Coronary artery (tissue), 2 donors: ENCODE measurements around the gene YTHDC1.
A peak's percentile ranks its signal among the peaks of the same experiment; 100 is the strongest.
"Not testable (repeated sequence)": the region's sequence is repeated elsewhere in the genome, so short reads cannot be mapped to it uniquely, and the experiment has no call there.

ENCODE experiments used
- DNase-seq: peaks from one replicate; pipeline ENCODE4 v3.0.0-alpha.2; 2017; ENCODE audit warnings: low spot score
- H3K27ac ChIP-seq, 2 donors: fragments of 200-600 bp; sonication (generic); one replicate each; pipeline ENCODE4 v1.5.1; 2016 to 2019
- H3K4me3 ChIP-seq: fragments of 200-600 bp; sonication (generic); 2 replicates; pipeline ENCODE4 v1.5.1; 2016; ENCODE audit warnings: mild to moderate bottlenecking, moderate library complexity
- TF ChIP-seq, protein P1 (sequence below): fragments of 200-600 bp; sonication (generic); IDR thresholded peaks from one replicate; pipeline ENCODE4 v1.5.1; 2019; ENCODE audit warnings: antibody characterized with exemption

Gene YTHDC1

DNA sequence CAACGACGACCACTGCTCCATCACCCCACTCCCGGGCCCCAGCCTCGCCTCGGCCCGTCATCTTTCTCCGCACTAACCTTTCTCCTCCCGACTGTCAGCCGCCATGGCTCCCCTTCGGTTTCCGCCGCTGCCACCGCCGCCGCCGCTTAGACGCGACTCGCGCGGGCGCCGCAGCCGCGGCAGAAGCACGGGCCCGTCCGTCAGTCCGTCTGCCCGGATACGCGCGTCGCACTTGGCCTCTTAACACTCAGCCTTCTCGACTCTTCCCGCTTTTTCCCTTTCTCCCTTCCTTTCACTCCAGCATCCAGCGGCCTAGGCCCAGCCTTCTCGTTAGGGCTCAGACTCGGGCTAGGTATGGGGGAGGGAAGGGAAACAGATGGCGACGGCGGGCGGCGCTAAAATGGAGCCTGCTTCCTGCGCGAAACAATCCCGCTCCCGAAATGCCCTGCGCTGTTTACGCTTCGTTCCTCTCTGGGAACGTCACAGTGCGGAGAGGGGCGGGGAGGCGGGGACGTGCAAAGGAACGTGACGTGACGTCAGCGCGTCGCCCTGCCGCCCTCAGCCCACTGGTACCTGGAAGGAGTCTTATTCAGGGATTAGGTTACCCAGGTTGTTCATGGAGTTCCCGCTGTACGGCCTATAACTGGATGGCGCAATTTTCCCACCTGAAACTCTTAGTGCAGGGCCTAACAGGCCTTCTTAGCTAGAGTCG, at the start of gene YTHDC1:
TSS of gene YTHDC1 (minus strand) at position 442 of the 712 bp plus-strand sequence. CDS start at position 105, 337 bp downstream.
- TF ChIP-seq, protein P1, sequence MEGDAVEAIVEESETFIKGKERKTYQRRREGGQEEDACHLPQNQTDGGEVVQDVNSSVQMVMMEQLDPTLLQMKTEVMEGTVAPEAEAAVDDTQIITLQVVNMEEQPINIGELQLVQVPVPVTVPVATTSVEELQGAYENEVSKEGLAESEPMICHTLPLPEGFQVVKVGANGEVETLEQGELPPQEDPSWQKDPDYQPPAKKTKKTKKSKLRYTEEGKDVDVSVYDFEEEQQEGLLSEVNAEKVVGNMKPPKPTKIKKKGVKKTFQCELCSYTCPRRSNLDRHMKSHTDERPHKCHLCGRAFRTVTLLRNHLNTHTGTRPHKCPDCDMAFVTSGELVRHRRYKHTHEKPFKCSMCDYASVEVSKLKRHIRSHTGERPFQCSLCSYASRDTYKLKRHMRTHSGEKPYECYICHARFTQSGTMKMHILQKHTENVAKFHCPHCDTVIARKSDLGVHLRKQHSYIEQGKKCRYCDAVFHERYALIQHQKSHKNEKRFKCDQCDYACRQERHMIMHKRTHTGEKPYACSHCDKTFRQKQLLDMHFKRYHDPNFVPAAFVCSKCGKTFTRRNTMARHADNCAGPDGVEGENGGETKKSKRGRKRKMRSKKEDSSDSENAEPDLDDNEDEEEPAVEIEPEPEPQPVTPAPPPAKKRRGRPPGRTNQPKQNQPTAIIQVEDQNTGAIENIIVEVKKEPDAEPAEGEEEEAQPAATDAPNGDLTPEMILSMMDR, result no peak
- Histone ChIP-seq H3K4me3 (peak within 1 kb of the TSS; percentile 85), H3K27ac (peak within 1 kb of the TSS; percentile 95 to 97)
- peak; percentile 96 for DNase-seq

DNA sequence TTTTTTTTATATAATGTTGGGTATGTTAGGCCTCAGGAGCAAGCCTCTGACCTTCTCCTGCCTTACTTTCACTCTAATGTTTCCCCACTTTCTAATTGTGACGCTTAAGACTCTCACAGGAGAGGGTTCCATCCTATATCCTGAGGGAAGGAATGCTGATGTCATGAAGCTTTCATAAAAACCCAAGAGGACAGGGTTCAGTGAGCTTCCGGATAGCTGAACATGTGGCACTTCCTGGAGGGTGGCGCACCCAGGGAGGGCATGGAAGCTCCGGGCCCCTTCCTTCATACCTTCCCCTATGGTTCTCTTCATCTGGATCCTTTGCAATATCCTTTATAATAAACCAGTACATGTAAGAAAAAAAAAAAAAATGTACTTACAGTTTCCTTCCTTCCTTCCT, 49.4 kb upstream of the YTHDC1 start:
- Histone ChIP-seq H3K27ac (no peak overlapping the region), H3K4me3 (no peak overlapping the region)
- TF ChIP-seq, protein P1, result no peak
- DNase-seq, result no peak

DNA sequence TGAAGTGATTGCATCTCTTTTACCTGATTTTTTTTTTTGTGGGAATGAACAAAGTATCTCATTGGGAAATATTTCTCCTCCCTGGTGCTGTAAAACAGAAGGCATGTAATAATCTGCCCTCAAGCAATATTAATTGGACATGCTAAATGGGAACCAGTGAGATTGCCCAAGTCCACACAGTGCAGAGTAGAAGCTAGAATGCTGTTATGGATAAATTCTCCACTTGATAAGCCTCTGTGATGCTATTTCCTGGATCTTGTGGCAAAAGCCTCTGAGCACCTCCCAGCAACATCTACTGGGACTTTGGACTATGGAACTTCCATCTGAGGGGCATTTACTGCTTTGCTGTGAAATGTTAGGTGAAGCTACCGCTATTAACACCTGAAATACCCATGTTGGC, 46.9 kb upstream of the YTHDC1 start:
- H3K27ac ChIP-seq, result no peak overlapping the region
- H3K4me3 ChIP-seq, result no peak overlapping the region
- DNase-seq, result no peak
- TF ChIP-seq, protein P1, result no peak

DNA sequence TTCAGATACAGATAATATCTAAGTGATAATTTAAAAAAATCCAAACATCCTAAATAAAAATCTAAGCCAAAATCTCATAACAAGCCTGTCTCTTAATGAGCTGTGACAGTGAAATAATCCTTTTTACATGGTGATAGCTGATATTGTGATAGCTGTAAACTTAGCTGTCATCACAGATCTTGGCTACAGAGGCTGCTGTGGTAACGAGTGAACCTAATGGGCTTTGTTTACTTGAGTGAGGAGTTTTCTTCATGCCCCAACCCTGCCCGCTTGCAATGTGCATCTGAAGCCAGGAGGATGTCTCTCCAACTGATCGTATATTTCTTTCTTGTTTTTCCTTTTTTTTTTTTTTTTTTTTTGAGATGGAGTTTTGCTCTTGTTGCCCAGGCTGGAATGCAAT, 41.5 kb upstream of the YTHDC1 start:
- no peak overlapping the region for H3K4me3 ChIP-seq
- DNase-seq, result no peak
- TF ChIP-seq, protein P1, result no peak
- H3K27ac ChIP-seq, result no peak overlapping the region

DNA sequence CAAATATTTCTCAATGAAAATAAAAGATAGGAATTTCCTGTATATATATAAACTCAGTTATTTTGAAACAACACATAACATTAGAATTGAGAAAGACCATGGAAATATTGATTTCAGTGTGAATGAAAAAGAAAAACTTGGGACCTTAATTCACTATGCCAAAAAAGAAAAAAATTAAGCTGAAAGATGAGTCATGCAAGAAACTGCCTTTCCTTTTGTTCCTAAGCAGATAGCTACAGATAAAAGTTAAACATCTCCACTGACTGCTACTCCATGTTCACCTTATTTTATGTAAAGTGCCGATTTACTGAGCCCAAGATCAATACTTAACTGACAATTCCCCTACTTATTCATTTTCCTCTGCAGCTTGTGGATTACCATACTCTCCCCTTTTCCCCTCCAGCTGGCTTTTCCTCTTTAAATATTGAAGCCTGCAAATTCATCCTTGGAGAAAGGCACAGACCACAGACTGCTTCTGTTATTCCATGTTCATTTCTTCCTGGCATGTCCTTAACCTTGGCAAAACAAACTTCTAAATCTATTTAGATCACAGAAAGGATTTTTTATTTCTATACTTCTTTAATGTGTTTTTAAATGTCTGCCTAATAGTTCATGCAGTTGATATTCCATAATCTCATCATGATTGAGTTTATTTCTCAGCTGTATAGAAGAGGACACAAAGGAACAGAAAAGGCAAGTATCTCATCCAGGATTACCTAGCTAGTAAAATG, 40.5 kb upstream of the YTHDC1 start:
- no peak for DNase-seq
- Histone ChIP-seq H3K27ac (no peak overlapping the region), H3K4me3 (no peak overlapping the region)
- TF ChIP-seq, protein P1, result no peak

DNA sequence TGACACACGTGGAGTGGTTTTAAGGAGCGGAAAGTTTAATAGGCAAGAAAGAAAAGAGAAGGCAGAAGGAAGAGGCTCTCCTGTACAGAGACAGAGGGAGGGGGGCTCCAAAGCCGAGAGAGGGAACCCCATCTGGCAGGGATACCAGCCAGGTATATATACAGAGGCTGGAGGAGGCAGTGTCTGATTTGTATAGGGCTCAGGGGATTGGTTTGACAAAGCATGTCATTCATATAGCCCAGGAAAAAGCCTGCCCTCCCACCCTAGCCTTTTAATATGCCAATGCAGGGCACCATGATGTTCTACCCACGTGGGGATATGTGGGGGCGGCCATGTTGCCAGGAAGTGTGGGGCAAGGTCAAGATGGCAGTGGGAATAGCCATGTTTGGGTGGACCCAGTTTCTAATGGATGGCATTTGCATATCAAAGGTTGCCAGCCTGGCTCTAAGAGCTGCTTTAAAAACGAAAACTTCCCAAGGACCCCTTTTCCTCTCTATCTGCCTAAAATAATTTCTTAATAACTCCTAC, 39.6 kb upstream of the YTHDC1 start:
- DNase-seq, H3K27ac ChIP-seq, H3K4me3 ChIP-seq: not testable (repeated sequence)

DNA sequence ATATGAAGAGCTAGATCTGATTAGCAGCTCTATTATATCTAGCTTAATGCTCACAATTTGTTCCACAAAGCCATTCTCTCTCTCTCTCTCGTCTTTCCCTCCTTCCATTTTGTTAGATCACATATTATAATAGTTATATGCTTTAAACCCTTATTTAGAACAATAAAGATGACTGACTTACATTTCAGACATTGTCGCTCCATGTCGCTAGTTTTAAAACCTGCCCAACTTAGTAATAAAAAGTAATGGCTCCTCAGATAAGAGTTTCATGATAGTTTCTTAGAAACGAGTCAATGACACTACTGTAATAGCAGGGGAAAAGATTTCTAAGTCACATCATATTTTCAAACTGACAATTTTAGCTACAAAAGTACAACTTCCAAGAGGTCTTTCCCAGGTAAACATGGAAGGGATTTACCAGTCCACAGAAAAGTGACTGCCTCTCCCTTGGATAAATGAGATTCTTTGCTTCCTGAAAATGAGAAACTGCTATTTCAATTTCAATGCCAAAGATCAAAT, 38.5 kb upstream of the YTHDC1 start:
- Histone ChIP-seq H3K4me3 (no peak overlapping the region), H3K27ac (no peak overlapping the region)
- no peak for DNase-seq
- TF ChIP-seq, protein P1, result no peak
